GM23338 (cell line): Measurements from ENCODE around the gene KRT33B. TPM values are rescaled to one million over a fixed set of nuclear protein-coding genes. Genes with fewer than 3 reads are reported as not detected.

Source experiments
- ATAC-seq: fragments of 200-7000 bp; cut with Tn5 transposase; 3 replicates; pipeline ENCODE4 v1.9.1; 2020
- DNase-seq: peaks from one replicate; pipeline ENCODE4 v3.0.0-alpha.2; 2015; ENCODE audit warnings: low spot score
- H2AFZ ChIP-seq: fragments of 200-600 bp; sonication (generic); 2 replicates; pipeline ENCODE4 v1.8.0; 2016; ENCODE audit warnings: antibody characterized with exemption, mild to moderate bottlenecking, moderate library complexity
- H3F3A ChIP-seq: fragments of 200-600 bp; sonication (generic); replicated peaks from 2 replicates; pipeline ENCODE4 v1.8.0; 2017; ENCODE audit warnings: antibody characterized with exemption, mixed run types, low read depth
- H3K27ac ChIP-seq: fragments of 200-600 bp; sonication (generic); 2 replicates; pipeline ENCODE4 v1.6.1; 2016; ENCODE audit warnings: low read depth
- H3K27me3 ChIP-seq: fragments of 200-600 bp; sonication (generic); 2 replicates; pipeline ENCODE4 v1.8.0; 2016; ENCODE audit warnings: mild to moderate bottlenecking, mixed run types, moderate library complexity; ENCODE audit not compliant: insufficient read depth
- H3K36me3 ChIP-seq: fragments of 200-600 bp; sonication (generic); 2 replicates; pipeline ENCODE4 v1.8.0; 2016; ENCODE audit warnings: mild to moderate bottlenecking; ENCODE audit not compliant: insufficient read depth
- H3K4me1 ChIP-seq: fragments of 200-600 bp; sonication (generic); 2 replicates; pipeline ENCODE4 v1.8.0; 2016; ENCODE audit warnings: mild to moderate bottlenecking, moderate library complexity; ENCODE audit not compliant: insufficient read depth
- H3K4me2 ChIP-seq: fragments of 200-600 bp; sonication (generic); 2 replicates; pipeline ENCODE4 v1.7.1; 2017; ENCODE audit warnings: mixed run types
- H3K4me3 ChIP-seq: fragments of 200-600 bp; sonication (generic); 2 replicates; pipeline ENCODE4 v1.6.1; 2016; ENCODE audit warnings: mixed run types
- H3K79me2 ChIP-seq: fragments of 200-600 bp; sonication (generic); replicated peaks from 2 replicates; pipeline ENCODE4 v1.8.0; 2017; ENCODE audit warnings: mild to moderate bottlenecking; ENCODE audit not compliant: insufficient read depth
- H3K9me2 ChIP-seq: fragments of 200-600 bp; sonication (generic); 2 replicates; pipeline ENCODE4 v1.8.0; 2017; ENCODE audit not compliant: insufficient read depth
- H4K20me1 ChIP-seq: fragments of 200-600 bp; sonication (generic); replicated peaks from 2 replicates; pipeline ENCODE4 v1.8.0; 2017; ENCODE audit warnings: mild to moderate bottlenecking; ENCODE audit not compliant: insufficient read depth
- H3K27ac Mint-ChIP-seq: 2 replicates; pipeline ENCODE4 v1.8.0; 2020; ENCODE audit warnings: inconsistent platforms, mild to moderate bottlenecking, moderate library complexity, mixed read lengths
- H3K27me3 Mint-ChIP-seq: 3 replicates; pipeline ENCODE4 v1.8.0; 2022; ENCODE audit warnings: low read depth, mild to moderate bottlenecking, moderate library complexity, mixed read lengths, inconsistent platforms; ENCODE audit not compliant: insufficient read depth, poor library complexity
- H3K36me3 Mint-ChIP-seq: 3 replicates; pipeline ENCODE4 v1.8.0; 2021; ENCODE audit warnings: low read depth, mild to moderate bottlenecking, inconsistent platforms, moderate library complexity, mixed read lengths
- H3K4me1 Mint-ChIP-seq: 3 replicates; pipeline ENCODE4 v1.8.0; 2020; ENCODE audit warnings: mild to moderate bottlenecking, inconsistent platforms, mixed read lengths
- H3K4me3 Mint-ChIP-seq: 3 replicates; pipeline ENCODE4 v1.8.0; 2021; ENCODE audit warnings: moderate library complexity, mild to moderate bottlenecking, inconsistent platforms, mixed read lengths
- H3K9me3 Mint-ChIP-seq: 3 replicates; pipeline ENCODE4 v1.8.0; 2020; ENCODE audit warnings: moderate library complexity, mild to moderate bottlenecking, inconsistent platforms, mixed read lengths
- CREB1 ChIP-seq: fragments of 250-450 bp; sonication (Bioruptor Pico); IDR thresholded peaks from 2 replicates; pipeline ENCODE4 v1.5.0; 2020; ENCODE audit warnings: low read depth, mild to moderate bottlenecking, moderate library complexity
- CTCF ChIP-seq, 2 experiments: fragments of 200-600 bp in 1 of 2; sonication (generic) in 1 of 2; conservative IDR thresholded peaks; 2 replicates each; pipeline versions ENCODE4 v1.5.1 to v1.6.1; 2016 to 2017; ENCODE audit warnings: antibody characterized with exemption in 2 of 2, low read depth in 2 of 2, mild to moderate bottlenecking in 2 of 2, moderate library complexity in 1 of 2
- ETS1 ChIP-seq: IDR thresholded peaks from 2 replicates; pipeline ENCODE4 v1.6.1; 2016; ENCODE audit warnings: antibody characterized with exemption
- EZH2 ChIP-seq: fragments of 200-600 bp; sonication (generic); IDR thresholded peaks from one replicate; pipeline ENCODE4 v1.8.0; 2017; ENCODE audit warnings: antibody characterized with exemption, mild to moderate bottlenecking, low read depth; ENCODE audit not compliant: unreplicated experiment
- EZH2phosphoT487 ChIP-seq: fragments of 200-600 bp; sonication (generic); IDR thresholded peaks from one replicate; pipeline ENCODE4 v1.8.1; 2018; ENCODE audit warnings: antibody characterized with exemption; ENCODE audit not compliant: unreplicated experiment
- JUNB ChIP-seq: IDR thresholded peaks from one replicate; pipeline ENCODE4 v1.6.1; 2016; ENCODE audit warnings: antibody characterized with exemption; ENCODE audit not compliant: unreplicated experiment
- NANOG ChIP-seq: IDR thresholded peaks from 2 replicates; pipeline ENCODE4 v1.6.1; 2016; ENCODE audit warnings: antibody characterized with exemption, borderline replicate concordance
- POLR2AphosphoS5 ChIP-seq: IDR thresholded peaks from 2 replicates; pipeline ENCODE4 v1.6.1; 2016; ENCODE audit warnings: antibody characterized with exemption, low read depth
- REST ChIP-seq: IDR thresholded peaks from one replicate; pipeline ENCODE4 v1.6.1; 2018; ENCODE audit warnings: antibody characterized with exemption; ENCODE audit not compliant: unreplicated experiment
- STAT1 ChIP-seq: IDR thresholded peaks from one replicate; pipeline ENCODE4 v1.6.1; 2016; ENCODE audit warnings: antibody characterized with exemption; ENCODE audit not compliant: unreplicated experiment
- ZNF114 ChIP-seq: fragments of 250-450 bp; sonication (Bioruptor Pico); IDR thresholded peaks from 2 replicates; pipeline ENCODE4 v1.5.0; 2020; ENCODE audit warnings: mild to moderate bottlenecking, moderate library complexity
- ZNF331 ChIP-seq: fragments of 250-450 bp; sonication (Bioruptor Pico); IDR thresholded peaks from 2 replicates; pipeline ENCODE4 v1.5.0; 2020; ENCODE audit warnings: low read depth, mild to moderate bottlenecking, moderate library complexity
- ZNF462 ChIP-seq: fragments of 250-450 bp; sonication (Bioruptor Pico); IDR thresholded peaks from 2 replicates; pipeline ENCODE4 v1.5.0; 2020; ENCODE audit warnings: mild to moderate bottlenecking, moderate library complexity
- polyA plus RNA-seq: library from polyadenylated mRNA; unstranded; fragments of >200 nt; fragmentation: Nextera tagmentation; extraction: Ambion mirVana; gene quantifications from 2 replicates; pipeline ENCODE4 v1.2.1, GENCODE V29; 2016
- total RNA-seq: library from RNA; depleted of rRNA; stranded (reverse); fragments of >200 nt; shearing (Covaris generic); gene quantifications from 2 replicates; pipeline ENCODE4 v1.2.3, GENCODE V29; 2014

Gene KRT33B
- total and polyA plus RNA-seq, 2 experiments from 2014 or later = not detected

- no peak for TF ChIP-seq CREB1 (CRISPR knock-in tag)
- TF ChIP-seq CTCF (conservative IDR thresholded peaks at IDR 0.05; ENCODE audit: low read depth in 2 of 2) = no peak
- TF ChIP-seq POLR2AphosphoS5 = no peak
- TF ChIP-seq ZNF114 (CRISPR knock-in tag) = no peak
- no peak for TF ChIP-seq REST
- TF ChIP-seq EZH2phosphoT487 = no peak
- no peak for TF ChIP-seq ETS1
- TF ChIP-seq ZNF462 (CRISPR knock-in tag) = no peak
- no peak for TF ChIP-seq ZNF331 (CRISPR knock-in tag)
- TF ChIP-seq STAT1 = no peak
- TF ChIP-seq EZH2 = no peak
- no peak for TF ChIP-seq JUNB
- no peak for TF ChIP-seq NANOG
Observed at GRCh38 chr17:41391535-41391934, 21.9 kb upstream of the KRT33B start.

More at GRCh38 chr17:41391535-41391934, 21.9 kb upstream of the KRT33B start:
- Histone ChIP-seq H3K9me2 (peaks cover 9% of the 10 kb centered on the region), H3K4me3 (no peak overlapping the region), H3F3A (no peaks in the 10 kb centered on the region), H3K36me3 (no peaks in the 10 kb centered on the region), H3K4me2 (no peak overlapping the region), H3K79me2 (no peaks in the 10 kb centered on the region), H3K27ac (no peak overlapping the region), H3K27me3 (no peaks in the 10 kb centered on the region), H2AFZ (no peak overlapping the region), H4K20me1 (no peaks in the 10 kb centered on the region), H3K4me1 (no peaks in the 10 kb centered on the region)
- no peaks in the 10 kb centered on the region for H3K4me1 Mint-ChIP-seq
- no peak for ATAC-seq
- peaks cover 6% of the 10 kb centered on the region; the same call in 2 of the 3 replicates for H3K9me3 Mint-ChIP-seq
- no peaks in the 10 kb centered on the region for H3K36me3 Mint-ChIP-seq
- no peak overlapping the region for H3K27ac Mint-ChIP-seq
- no peaks in the 10 kb centered on the region for H3K27me3 Mint-ChIP-seq
- DNase-seq = no peak
- H3K4me3 Mint-ChIP-seq = no peak overlapping the region
